CD4-positive, alpha-beta memory T cell (primary cell): ENCODE results near the gene TMOD4. TPM values are rescaled to one million over a fixed set of nuclear protein-coding genes. Genes with fewer than 3 reads are reported as not detected.
"Not testable (repeated sequence)": the region's sequence is repeated elsewhere in the genome, so short reads cannot be mapped to it uniquely, and the experiment has no call there.

ENCODE experiments used
- CTCF ChIA-PET: fragments of 350-600 bp; sonication (Branson Sonifier 250); formaldehyde crosslinking; loops from one replicate; lab custom pipeline; 2021; ENCODE audit warnings: inconsistent platforms; ENCODE audit not compliant: partially characterized antibody; lab: Charles Lee
- POLR2A ChIA-PET: fragments of 350-600 bp; sonication (Branson Sonifier 250); formaldehyde crosslinking; loops from one replicate; lab custom pipeline; 2021; ENCODE audit not compliant: partially characterized antibody; lab: Charles Lee
- DNase-seq, 5 donors: peaks; one replicate each; pipeline versions ENCODE4 v3.0.0 to v3.0.0-alpha.2; 2020 to 2022; ENCODE audit warnings: mixed read lengths in 1 of 5
- H3K27ac ChIP-seq: one replicate; pipeline ENCODE4 v1.7.0; 2013; ENCODE audit warnings: low read depth, low read length
- H3K27me3 ChIP-seq: 2 replicates; pipeline ENCODE4 v1.7.0; 2013; ENCODE audit warnings: mild to moderate bottlenecking, low read length, moderate library complexity; ENCODE audit not compliant: insufficient read depth
- H3K36me3 ChIP-seq: 2 replicates; pipeline ENCODE4 v1.7.0; 2013; ENCODE audit warnings: mild to moderate bottlenecking, low read length, moderate library complexity; ENCODE audit not compliant: insufficient read depth
- H3K4me1 ChIP-seq: 2 replicates; pipeline ENCODE4 v1.7.0; 2013; ENCODE audit warnings: mild to moderate bottlenecking, low read length, moderate library complexity; ENCODE audit not compliant: insufficient read depth
- H3K4me3 ChIP-seq, 2 donors: one replicate each; pipeline ENCODE4 v1.7.0; 2013; ENCODE audit warnings: low read length in 2 of 2, mild to moderate bottlenecking in 1 of 2
- H3K9me3 ChIP-seq, 2 donors: one replicate each; pipeline ENCODE4 v1.7.0; 2013; ENCODE audit warnings: low read length in 2 of 2, control low read depth in 1 of 2; ENCODE audit not compliant: control insufficient read depth in 1 of 2
- H3K27ac Mint-ChIP-seq, 7 donors: one replicate each; pipeline ENCODE4 v1.8.0; 2020 to 2021; ENCODE audit warnings: mixed read lengths in 7 of 7, mild to moderate bottlenecking in 6 of 7, inconsistent platforms in 3 of 7, moderate library complexity in 3 of 7
- H3K27me3 Mint-ChIP-seq, 2 donors: one replicate each; pipeline ENCODE4 v1.8.0; 2020 to 2021; ENCODE audit warnings: mixed read lengths in 2 of 2
- H3K36me3 Mint-ChIP-seq, 2 donors: one replicate each; pipeline ENCODE4 v1.8.0; 2020 to 2021; ENCODE audit warnings: mixed read lengths in 2 of 2, inconsistent platforms in 1 of 2, mild to moderate bottlenecking in 1 of 2
- H3K4me1 Mint-ChIP-seq, 4 donors: one replicate each; pipeline ENCODE4 v1.8.0; 2020 to 2021; ENCODE audit warnings: mixed read lengths in 4 of 4, mild to moderate bottlenecking in 1 of 4
- H3K4me3 Mint-ChIP-seq, 8 donors: one replicate each; pipeline ENCODE4 v1.8.0; 2020 to 2021; ENCODE audit warnings: mixed read lengths in 8 of 8, mild to moderate bottlenecking in 7 of 8, moderate library complexity in 6 of 8, inconsistent platforms in 3 of 8
- H3K9me3 Mint-ChIP-seq, 8 donors: one replicate each; pipeline ENCODE4 v1.8.0; 2020 to 2021; ENCODE audit warnings: mixed read lengths in 8 of 8, mild to moderate bottlenecking in 5 of 8, inconsistent platforms in 3 of 8, moderate library complexity in 1 of 8
- intact Hi-C: fragments of 100-400 bp; cut with micrococcal nuclease; formaldehyde crosslinking; loops from one replicate; pipeline ENCODE4 v1.15.1; 2023
- polyA plus RNA-seq, 2 donors: library from polyadenylated mRNA; unstranded; fragments of 300-500 nt; fragmentation: Illumina TruSeq; gene quantifications; one replicate each; pipeline ENCODE4 v1.2.3, GENCODE V29; 2021
- total RNA-seq, 2 experiments: library from RNA; stranded (reverse); gene quantifications; one replicate each; pipeline ENCODE4 v1.2.3, GENCODE V29; 2021

Gene TMOD4
- total and polyA plus RNA-seq, 4 experiments from 2014 or later: 6.4 TPM; not detected in 2

DNA sequence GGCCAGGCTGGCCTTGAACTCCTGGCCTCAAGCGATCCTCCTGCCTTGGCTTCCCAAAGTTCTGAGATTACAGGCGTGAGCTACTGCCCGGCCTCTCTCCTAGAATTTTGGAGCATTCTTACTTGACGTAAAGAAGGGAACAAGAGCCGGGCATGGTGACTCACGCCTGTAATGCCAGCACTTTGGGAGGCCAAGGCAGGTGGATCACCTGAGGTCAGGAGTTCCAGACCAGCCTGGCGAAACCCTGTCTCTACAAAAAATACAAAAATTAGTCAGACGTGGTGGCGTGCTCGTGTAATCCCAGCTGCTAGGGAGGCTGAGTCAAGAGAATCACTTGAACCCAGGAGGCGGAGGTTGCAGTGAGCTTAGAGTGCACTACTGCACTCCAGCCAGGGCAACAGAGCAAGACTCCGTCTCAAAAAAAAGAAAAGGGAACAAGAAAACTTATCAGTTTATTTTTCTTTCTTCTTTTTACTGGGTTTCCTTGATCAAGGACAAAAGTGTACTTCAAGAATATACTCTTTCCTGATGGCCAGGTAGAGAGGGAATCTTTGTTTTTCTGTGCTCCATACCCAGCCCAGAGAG, 29.7 kb upstream of the TMOD4 start:
- H3K27ac ChIP-seq: not testable (repeated sequence)
- POLR2A ChIA-PET: interaction anchor here (1.0 kb wide), 1 partner anchor 16 kb away, joined by 3 read pairs; the partner anchor contains the start of gene VPS72

GRCh38 chr1:151199873-151200581, 24.2 kb upstream of the TMOD4 start:
- Histone ChIP-seq H3K27me3 (no peaks in the 10 kb centered on the region), H3K36me3 (peaks cover 5% of the 10 kb centered on the region), H3K4me3 (peak overlapping the region; percentile 89 to 99), H3K4me1 (peaks cover 39% of the 10 kb centered on the region), H3K9me3 (no peaks in the 10 kb centered on the region), H3K27ac (peak overlapping the region; percentile 79)
- Mint-ChIP-seq H3K36me3 (peaks cover 3 to 27% of the 10 kb centered on the region in 2 donors), H3K4me1 (peaks cover 33 to 60% (median 49%) of the 10 kb centered on the region in 4 donors), H3K27ac (peak overlapping the region; percentile 93 to 100 (median 97)), H3K4me3 (peak overlapping the region; percentile 96 to 100 (median 98)), H3K27me3 (peaks cover 0 to 2% of the 10 kb centered on the region in 2 donors), H3K9me3 (peaks cover 0 to 3% (median 0%) of the 10 kb centered on the region in 8 donors)
- intact Hi-C loops: loop anchor here (2.0 to 10.0 kb wide), 2 partner anchors 147 to 195 kb away; partner anchors contain the start of genes PSMB4 and RFX5
- DNase-seq: peak in 1 of 5 donors; percentile 47
- POLR2A ChIA-PET: interaction anchor here (1.2 to 4.5 kb wide), 5 partner anchors 10 to 55 kb away, joined by 3 to 25 read pairs (median 4); partner anchors contain the start of genes PSMD4, TNFAIP8L2 and VPS72
- CTCF ChIA-PET: interaction anchor here (1.1 to 2.6 kb wide), 4 partner anchors 45 to 141 kb away, joined by 3 to 8 read pairs (median 4); no protein-coding TSS in a partner anchor

More for the DNA sequence above, 29.7 kb upstream of the TMOD4 start:
- H3K27me3 Mint-ChIP-seq, H3K4me3 ChIP-seq, H3K27ac Mint-ChIP-seq, H3K9me3 ChIP-seq, H3K9me3 Mint-ChIP-seq, intact Hi-C loops, H3K4me3 Mint-ChIP-seq, DNase-seq, H3K27me3 ChIP-seq: not testable (repeated sequence)
- peaks cover 18% of the 10 kb centered on the region for H3K36me3 ChIP-seq
- Mint-ChIP-seq H3K4me1 (peaks cover 16 to 30% (median 21%) of the 10 kb centered on the region in 4 donors), H3K36me3 (peaks cover 10 to 33% of the 10 kb centered on the region in 2 donors)
- CTCF ChIA-PET: interaction anchor here (2.0 kb wide), 1 partner anchor 47 kb away, joined by 4 read pairs; no protein-coding TSS in a partner anchor
- peaks cover 19% of the 10 kb centered on the region for H3K4me1 ChIP-seq

- Mint-ChIP-seq H3K27me3 (peaks cover 0 to 2% of the 10 kb centered on the region in 2 donors), H3K36me3 (peaks cover 3 to 20% of the 10 kb centered on the region in 2 donors), H3K4me1 (peaks cover 29 to 53% (median 41%) of the 10 kb centered on the region in 4 donors), H3K27ac (peak within 1 kb of the TSS; percentile 93 to 100 (median 97)), H3K4me3 (peak within 1 kb of the TSS; percentile 96 to 100 (median 98)), H3K9me3 (peaks cover 0 to 3% (median 0%) of the 10 kb centered on the region in 8 donors)
- Histone ChIP-seq H3K27ac (peak within 1 kb of the TSS; percentile 79), H3K27me3 (no peaks in the 10 kb centered on the region), H3K4me3 (peak within 1 kb of the TSS; percentile 89 to 99), H3K36me3 (peaks cover 5% of the 10 kb centered on the region), H3K9me3 (no peaks in the 10 kb centered on the region), H3K4me1 (peaks cover 34% of the 10 kb centered on the region)
- peak; percentile 96 to 99 (median 98) for DNase-seq
- ChIA-PET CTCF (interaction anchor here (1.2 to 1.7 kb wide), 2 partner anchors 53 to 142 kb away, joined by 3 to 4 read pairs; no protein-coding TSS in a partner anchor), POLR2A (interaction anchor here (0.6 to 4.5 kb wide), 12 partner anchors 9 to 834 kb away, joined by 3 to 25 read pairs (median 3); partner anchors contain the start of genes LYSMD1, MINDY1, PSMD4 and RPRD2)
- intact Hi-C loops: loop anchor here (1.0 to 10.0 kb wide), 5 partner anchors 8 to 196 kb away; partner anchors contain the start of genes PSMB4, RFX5, SCNM1 and VPS72
Observed at GRCh38 chr1:151198254-151199127, 22.7 kb upstream of the TMOD4 start, which contains the start of gene PIP5K1A. TSS of gene PIP5K1A (plus strand) at chr1:151198552. CDS start at chr1:151198997, 445 bp downstream.

GRCh38 chr1:151197863-151198253, 22.1 kb upstream of the TMOD4 start:
- Histone ChIP-seq H3K4me1 (peaks cover 34% of the 10 kb centered on the region), H3K27me3 (no peaks in the 10 kb centered on the region), H3K9me3 (no peaks in the 10 kb centered on the region), H3K27ac (peak overlapping the region; percentile 79), H3K36me3 (peaks cover 2% of the 10 kb centered on the region), H3K4me3 (peak overlapping the region; percentile 89 to 99)
- Mint-ChIP-seq H3K4me1 (peaks cover 28 to 53% (median 40%) of the 10 kb centered on the region in 4 donors), H3K27me3 (peaks cover 0 to 2% of the 10 kb centered on the region in 2 donors), H3K4me3 (peak overlapping the region; percentile 96 to 100 (median 98)), H3K9me3 (peaks cover 0 to 3% (median 0%) of the 10 kb centered on the region in 8 donors), H3K36me3 (peaks cover 3 to 18% of the 10 kb centered on the region in 2 donors), H3K27ac (peak overlapping the region; percentile 93 to 100 (median 97))
- ChIA-PET POLR2A (interaction anchor here (0.6 to 4.5 kb wide), 4 partner anchors 8 to 191 kb away, joined by 3 to 25 read pairs (median 3); partner anchors contain the start of genes MINDY1 and VPS72), CTCF (interaction anchor here (1.8 to 3.8 kb wide), 2 partner anchors 54 to 142 kb away, joined by 12 to 17 read pairs; no protein-coding TSS in a partner anchor)
- intact Hi-C loops: loop anchor here (1.0 to 10.0 kb wide), 5 partner anchors 8 to 197 kb away; partner anchors contain the start of genes PSMB4, RFX5, SCNM1 and VPS72
- DNase-seq: peak in 1 of 5 donors; percentile 2

DNA sequence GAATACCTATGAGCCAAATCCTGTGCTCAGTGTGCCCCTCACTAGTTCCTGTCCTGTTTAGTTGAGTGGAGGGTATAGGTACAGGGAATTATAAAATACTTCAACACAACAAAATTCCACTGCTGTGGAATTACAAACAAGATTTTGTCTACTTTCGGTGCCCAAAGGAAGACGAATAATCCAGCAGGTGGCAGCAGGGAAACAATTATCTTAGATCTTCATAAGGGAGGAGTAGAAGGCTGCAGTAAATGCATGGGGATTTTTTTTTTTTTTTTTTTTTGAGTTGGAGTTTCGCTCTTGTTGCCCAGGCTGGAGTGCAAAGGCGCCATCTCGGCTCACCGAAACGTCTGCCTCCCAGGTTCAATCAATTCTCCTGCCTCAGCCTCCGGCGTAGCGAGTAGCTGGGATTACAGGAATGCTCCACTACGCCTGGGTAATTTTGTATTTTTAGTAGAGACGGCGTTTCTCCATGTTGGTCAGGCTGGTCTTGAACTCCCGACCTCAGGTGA, 20.6 kb upstream of the TMOD4 start:
- H3K36me3 ChIP-seq: no peaks in the 10 kb centered on the region
- Mint-ChIP-seq H3K4me1 (peaks cover 24 to 41% (median 33%) of the 10 kb centered on the region in 4 donors), H3K9me3 (peaks cover 0 to 3% (median 0%) of the 10 kb centered on the region in 8 donors), H3K27me3 (peaks cover 0 to 2% of the 10 kb centered on the region in 2 donors), H3K36me3 (peaks cover 3 to 11% of the 10 kb centered on the region in 2 donors), H3K27ac (peak overlapping the region in 2 of 7 donors; percentile 63 to 78), H3K4me3 (peak overlapping the region in 7 of 8 donors; percentile 26 to 67 (median 51))
- DNase-seq: peak; percentile 59 to 74 (median 63)
- intact Hi-C loops: loop anchor here (1.0 to 10.0 kb wide), 2 partner anchors 55 to 198 kb away; partner anchors contain the start of gene PSMB4
- ChIA-PET POLR2A (interaction anchor here (0.6 kb wide), 1 partner anchor 165 kb away, joined by 3 read pairs; no protein-coding TSS in a partner anchor), CTCF (interaction anchor here (0.7 to 3.8 kb wide), 10 partner anchors 35 to 728 kb away, joined by 3 to 20 read pairs (median 4); no protein-coding TSS in a partner anchor)
- H3K4me3 ChIP-seq: no peak overlapping the region
- no peaks in the 10 kb centered on the region for H3K9me3 ChIP-seq
- H3K27ac ChIP-seq: no peak overlapping the region
- H3K4me1 ChIP-seq: peaks cover 27% of the 10 kb centered on the region
- H3K27me3 ChIP-seq: no peaks in the 10 kb centered on the region
